Activated CD4-positive, alpha-beta T cell treated with anti-CD3 and anti-CD28 coated beads, Interleukin-2, amount 50 U/mL, for 16 hours (primary cell): ENCODE results near the gene CALCOCO2.
A peak's percentile ranks its signal among the peaks of the same experiment; 100 is the strongest.
"Not testable (repeated sequence)": the region's sequence is repeated elsewhere in the genome, so short reads cannot be mapped to it uniquely, and the experiment has no call there.

Source experiments
- DNase-seq: peaks from one replicate; pipeline ENCODE4 v3.0.0-alpha.2; 2020

Gene CALCOCO2, protein sequence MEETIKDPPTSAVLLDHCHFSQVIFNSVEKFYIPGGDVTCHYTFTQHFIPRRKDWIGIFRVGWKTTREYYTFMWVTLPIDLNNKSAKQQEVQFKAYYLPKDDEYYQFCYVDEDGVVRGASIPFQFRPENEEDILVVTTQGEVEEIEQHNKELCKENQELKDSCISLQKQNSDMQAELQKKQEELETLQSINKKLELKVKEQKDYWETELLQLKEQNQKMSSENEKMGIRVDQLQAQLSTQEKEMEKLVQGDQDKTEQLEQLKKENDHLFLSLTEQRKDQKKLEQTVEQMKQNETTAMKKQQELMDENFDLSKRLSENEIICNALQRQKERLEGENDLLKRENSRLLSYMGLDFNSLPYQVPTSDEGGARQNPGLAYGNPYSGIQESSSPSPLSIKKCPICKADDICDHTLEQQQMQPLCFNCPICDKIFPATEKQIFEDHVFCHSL

DNA sequence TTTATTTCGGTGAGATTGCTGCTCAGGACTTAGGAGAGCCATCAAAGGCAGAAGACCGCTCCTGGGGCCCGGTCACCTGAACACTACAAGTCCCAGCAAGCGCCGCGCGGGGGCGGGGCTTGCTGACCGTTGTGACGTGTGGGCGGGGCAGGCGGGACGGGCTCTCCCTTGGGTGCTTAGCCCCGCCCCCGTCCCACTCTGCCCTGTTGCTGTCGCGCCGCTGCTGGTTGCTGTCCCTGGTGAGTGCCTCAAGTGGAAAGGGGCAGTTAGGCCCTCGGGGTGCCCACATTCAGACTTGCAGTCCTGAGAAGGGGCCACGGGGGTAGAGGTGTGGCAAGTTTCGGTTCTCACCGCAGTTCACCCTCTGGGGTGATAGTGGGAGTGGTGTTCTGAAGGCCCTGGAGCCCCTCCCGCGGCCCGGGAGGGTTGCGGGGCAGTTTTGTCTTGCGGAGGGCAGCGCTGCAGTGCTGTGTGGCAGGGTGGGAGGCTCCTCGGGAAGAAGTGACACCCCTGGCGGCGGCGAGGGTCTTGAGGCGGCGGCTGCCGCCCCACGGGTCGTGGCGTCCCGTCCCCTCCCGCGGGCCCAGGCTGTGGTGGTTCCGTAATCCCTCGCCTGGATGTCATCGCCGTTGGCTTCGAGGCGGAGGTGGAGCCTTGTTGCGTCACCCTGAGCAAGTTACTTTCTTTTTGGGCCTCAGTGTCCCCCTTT lies at the start of gene CALCOCO2:
TSS of gene CALCOCO2 (plus strand) at position 196 of the 709 bp plus-strand sequence. CDS start 10,673 bp downstream, outside the sequence.
- peak; percentile 92 for DNase-seq

DNA sequence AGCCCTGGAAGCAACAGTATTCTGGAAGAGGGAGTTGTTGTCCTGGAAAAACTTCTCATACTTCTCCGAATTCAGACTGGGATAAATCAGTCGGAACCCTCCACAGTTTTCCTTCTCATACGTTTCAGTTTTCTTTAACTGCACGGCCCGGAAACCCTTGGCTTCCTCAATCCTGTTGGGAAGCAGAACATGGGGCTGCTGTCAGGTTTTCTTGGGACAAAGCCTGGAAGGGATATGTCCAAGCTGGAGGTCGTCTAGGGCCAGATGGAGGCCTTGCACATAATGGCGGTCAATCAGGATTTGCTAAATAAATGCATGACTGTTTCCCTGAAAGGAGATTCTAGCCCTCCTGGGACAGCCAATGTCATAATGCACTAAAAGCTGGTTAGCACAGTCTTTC lies 43.0 kb upstream of the CALCOCO2 start:
- DNase-seq: no peak

DNA sequence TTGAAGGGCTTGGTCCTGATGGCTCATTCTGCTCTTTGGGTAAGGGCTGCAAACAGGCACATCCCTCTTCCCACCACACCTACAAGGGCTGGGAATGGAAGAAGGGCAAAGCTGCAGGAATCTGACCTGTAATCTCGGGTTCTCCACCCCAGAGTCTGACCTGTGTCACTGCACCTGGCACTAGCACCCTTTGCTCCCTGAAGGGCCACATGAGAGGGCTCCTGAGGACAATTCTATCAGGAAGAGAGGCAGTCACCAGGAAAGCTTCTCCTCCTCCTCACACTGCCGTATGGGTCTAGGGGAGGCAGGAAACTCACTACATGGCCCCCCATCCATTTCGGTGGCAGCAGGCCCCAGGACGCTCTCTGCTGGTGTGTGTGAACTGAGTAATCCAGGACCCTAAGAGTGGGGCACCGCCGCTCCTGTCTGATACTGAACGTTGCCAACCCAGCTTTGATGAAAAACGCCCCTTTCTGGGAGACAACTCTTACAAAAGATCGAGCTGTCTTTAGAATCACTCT lies 40.2 kb upstream of the CALCOCO2 start:
- no peak for DNase-seq

DNA sequence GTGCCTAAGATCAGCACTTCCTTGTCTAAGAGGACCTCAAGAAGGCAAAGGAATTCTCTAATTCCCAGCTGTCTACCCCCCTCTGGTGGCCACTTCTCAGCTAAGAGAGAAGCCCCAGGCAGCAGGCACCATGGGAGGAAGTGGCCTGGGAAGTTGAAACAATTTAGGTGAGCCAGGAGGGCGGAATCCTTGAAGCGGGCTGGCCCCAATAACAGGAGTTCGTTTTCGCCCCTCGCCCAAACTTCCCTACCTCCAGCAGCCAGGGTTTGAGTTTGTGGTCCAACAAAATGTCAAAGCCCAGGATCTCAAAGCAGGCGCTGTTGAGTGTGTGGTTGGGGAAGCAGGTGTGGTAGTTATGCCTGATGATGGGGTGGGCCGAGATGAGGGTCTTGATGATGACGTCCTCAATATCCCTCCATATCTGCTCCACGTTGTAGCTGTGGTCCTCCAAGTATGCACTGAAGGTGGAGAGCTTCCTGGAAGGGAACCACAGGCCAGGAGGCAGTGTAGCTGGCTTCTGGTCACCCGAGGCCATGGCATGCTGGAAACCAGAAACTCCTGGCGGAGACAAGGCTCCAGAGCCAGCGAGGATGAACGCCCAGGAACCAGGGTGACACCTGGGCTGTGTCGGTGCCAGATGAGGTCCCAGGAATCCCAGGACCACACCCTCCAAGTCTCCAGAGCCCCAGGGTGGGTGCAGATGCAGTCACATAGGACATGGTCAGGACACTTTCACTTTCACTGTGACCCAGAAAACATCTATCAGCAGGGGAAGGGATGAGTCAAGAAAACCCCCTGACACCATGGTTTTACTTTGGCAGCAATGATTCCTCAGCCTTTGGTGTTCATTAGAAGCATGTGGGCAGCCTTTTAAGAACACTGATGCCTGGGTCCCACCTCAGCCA lies 39.5 kb upstream of the CALCOCO2 start:
- peak; percentile 62 for DNase-seq

DNA sequence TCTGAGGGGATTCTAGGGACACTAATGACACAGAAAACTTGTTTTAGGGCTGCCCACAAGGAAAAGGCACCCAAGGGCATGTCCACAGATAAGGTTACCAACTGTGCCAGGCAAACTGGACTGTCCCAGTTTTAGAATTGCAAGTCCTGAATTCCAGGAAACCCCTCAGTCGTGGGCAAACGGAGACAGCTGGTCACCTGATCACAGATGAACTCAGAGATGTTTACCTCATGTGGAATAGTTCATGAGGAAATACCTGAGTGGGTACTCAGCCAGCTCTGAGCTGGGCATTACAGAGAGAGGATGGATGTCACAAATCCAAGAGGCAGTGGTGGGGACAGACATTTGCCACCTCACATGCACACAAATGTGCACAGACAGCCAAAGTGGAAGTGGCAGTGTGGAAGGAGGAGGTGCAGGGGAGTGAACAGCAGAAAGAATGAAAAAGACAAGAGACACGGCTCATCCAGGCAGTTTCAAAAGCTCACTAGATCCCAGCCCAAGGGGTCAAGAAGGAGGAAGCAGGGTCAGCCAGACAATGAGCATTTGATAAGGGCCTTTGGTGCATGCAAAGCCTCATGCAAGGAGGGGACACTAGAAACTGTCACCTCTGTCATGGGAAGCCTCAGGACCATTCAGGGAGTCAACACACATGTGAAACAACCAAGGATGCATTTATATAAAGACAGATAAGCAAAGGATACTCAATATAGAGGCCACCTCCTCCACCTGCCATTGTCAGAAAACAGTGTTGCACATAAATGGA lies 38.6 kb upstream of the CALCOCO2 start:
- DNase-seq: no peak

DNA sequence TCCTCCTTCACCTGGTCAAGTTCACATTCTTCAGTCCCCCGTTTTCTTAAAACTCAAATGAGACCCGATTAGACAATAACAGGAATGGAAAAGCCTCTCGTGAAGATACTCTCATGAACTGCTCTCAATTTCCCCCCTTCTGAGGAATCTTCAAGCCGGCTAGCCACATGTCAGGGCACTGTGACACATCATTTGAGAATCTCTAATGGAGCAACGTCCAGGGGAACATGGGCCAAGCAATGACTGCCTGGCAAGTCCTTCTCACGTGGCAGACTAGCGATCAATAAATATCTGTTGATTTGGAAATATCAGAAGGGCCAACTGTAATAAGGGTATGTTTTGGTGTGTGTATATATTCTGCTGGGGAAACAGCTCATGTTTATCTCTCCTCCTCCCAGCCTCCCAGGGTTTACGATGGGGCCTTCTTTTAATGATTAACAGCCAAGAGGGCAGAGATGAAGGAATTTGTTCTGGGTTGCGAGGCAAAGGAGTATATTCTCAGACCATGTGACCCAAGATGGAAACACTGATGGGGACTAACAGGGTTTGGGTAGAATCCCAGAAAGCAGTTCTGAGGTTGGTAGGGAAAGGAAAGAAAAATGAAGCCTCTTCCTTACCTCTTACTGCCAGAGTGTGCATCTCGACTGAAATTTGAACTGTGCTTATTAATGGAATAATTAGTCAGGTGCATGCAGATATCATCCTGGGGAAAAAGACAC lies 35.2 kb upstream of the CALCOCO2 start:
- no peak for DNase-seq

DNA sequence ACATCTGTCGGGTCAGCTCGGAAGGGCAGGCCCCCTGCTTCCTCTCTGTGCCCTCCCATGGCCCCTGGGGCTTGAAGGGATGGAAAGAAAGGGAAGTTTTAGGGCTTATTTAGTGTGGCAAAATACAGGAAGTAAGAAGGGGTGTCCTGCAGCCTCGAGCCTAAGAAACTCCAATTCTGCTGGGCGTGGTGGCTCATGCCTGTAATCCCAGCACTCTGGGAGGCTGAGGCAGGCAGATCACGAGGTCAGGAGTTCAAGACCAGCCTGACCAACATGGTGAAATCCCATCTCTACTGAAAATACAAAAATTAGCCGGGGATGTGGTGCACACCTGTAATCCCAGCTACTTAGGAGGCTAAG lies 34.7 kb upstream of the CALCOCO2 start:
- not testable (repeated sequence) for DNase-seq

DNA sequence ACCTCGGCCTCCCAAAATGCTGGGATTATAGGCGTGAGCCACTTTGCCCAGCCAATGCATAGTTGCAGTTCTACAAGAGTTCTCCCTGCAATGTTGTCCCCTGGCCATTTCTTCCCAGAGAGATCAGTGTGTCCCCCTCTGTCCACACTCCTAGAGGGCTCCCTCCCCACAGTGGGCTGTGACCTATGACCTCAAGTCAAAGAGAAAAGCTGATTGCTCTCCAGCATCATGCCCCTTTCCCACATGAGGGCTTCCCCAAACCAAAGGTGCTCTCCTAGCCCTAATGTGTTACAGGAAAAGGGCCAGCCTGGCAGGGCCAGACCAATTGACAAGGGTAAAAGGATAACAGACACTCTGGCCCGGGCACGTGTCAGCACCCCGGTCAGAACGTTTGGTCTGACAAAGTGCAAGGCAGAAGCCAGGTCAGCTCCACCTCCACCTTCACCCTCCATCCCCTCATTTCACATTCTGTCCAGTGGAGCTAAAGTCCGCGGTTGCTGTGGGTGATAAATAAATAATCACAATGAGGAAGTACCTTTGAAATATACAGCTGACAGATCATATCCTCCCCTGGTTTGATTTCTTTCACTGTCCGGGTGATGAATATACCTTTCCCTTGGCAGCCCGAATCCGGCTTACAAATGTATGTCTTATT lies 31.6 kb upstream of the CALCOCO2 start:
- DNase-seq: no peak

DNA sequence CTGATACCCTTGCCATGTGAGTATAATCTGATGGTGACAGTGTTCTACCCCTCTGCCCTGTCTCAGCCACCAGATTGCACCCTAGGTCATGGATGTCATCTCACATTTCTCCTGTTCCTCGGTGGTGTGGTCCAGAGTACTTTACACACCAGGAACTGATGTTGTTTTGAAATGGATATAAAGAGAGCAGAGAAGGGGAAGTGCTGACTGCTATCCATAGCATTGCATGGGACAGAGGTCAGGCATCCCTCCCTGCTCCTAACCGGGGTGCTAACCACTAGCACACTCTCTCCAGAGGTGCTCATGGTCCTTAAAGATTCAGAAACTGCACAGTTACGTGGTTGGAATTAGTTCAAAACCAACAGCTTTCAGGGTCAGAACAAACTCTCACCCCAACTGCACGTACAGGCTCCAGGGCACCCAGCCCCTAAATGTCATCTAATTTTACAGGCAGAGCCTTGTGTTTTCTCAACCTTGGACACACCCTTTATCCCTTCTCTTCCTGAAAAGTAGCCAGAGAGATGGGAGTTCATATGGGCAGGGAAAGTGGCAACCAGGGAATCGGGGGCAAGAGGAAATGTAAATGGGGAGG lies 30.1 kb upstream of the CALCOCO2 start:
- no peak for DNase-seq

DNA sequence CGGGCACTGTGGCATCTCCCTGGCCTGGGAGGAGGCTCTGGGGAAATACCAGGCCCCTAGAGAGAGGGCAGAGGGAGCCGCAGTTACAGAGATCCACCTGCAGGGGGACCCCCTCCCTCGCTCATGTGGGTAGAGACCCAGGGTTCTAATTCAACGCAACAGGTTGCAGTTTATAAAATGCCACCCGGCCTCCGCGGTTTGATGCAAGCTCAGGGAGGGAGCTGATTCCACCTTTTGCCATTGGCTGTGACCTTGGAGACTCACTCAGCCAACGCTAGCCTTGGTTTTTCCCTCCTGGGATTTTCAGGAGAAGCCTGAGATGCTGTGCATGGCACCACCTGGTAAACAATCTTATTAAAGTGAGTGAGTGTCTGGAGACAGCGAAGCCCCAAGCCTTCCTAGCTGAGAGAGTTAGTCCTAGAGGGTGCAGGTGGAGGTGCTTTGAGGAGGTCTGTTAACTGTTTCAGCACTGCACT lies 25.9 kb upstream of the CALCOCO2 start:
- DNase-seq: peak; percentile 77

DNA sequence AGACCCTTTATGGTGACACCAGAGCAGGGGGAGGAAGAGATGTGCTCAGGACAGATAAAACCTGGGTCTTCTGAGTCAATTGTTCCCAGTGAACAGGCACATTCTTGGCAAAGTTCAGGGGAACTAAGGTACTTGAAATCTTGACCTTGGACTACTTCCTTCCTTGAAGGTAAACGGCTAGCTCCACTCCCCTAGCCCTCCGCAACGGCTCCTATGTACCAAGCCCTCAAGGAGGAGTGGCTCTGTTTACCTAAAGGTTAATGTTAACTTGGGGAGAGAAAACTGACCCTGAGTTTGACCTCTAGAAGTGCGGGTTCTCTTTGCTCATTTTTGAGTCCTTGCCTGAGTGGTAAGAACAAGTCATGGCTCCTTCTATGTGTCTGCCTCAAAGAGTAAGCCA lies 21.7 kb upstream of the CALCOCO2 start:
- DNase-seq: no peak

DNA sequence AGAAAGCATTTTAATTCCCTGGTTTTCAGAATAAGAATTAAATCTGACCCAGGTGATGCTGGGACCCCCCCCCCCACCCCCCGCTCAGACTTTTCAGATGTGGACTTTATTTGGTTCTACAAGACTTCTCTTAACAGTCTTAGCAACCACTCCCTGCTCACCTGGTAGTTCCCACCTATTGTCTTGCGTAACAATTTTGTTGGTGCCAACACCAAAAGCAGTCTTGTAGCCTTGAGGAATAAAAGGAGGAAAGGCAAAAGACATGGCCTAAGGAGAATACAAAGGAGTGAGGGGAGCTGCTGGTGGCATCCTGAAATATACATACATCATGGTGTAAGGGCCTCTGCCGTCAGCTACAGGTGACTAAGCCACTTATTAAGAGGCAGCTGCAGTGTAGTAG lies 18.8 kb upstream of the CALCOCO2 start:
- DNase-seq: no peak

DNA sequence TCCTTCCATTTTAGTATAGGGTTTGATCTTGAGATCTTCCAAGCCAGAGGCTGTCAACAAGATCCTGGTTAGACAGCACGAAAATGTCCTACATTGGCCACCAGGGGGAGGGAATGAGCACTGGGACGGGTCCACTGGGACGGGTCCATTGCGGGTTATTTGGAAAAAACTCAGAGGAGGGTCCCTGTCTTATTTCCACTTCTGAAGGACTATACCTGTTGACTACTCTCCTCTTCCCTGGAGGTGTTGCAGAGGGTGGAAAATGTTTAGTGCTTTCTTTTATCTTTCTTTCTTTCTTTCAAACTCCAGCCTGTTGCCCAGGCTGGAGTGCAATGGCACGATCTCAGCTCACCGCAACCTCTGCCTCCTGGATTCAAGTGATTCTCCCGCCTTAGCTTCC lies 16.3 kb upstream of the CALCOCO2 start:
- peak; percentile 61 for DNase-seq

DNA sequence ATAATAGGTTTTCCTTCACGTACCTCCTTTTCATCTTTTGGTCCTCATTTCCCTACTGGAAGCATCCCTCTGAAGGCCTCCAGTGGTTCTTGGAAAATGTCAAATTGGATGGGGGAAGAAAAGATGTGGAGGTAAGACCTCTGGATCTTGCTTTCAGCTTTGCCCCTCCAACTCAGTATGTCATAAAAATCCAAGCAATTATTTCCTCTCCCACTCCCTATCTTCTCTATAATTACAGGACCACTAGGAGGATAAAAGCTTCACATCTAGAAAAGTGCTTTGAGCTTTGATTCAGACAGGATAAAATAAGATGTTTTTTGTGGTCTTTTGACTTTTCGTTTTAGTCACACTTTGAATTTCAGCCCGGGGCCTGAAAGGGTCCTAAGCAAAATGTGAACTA lies 15.5 kb upstream of the CALCOCO2 start:
- DNase-seq: no peak

DNA sequence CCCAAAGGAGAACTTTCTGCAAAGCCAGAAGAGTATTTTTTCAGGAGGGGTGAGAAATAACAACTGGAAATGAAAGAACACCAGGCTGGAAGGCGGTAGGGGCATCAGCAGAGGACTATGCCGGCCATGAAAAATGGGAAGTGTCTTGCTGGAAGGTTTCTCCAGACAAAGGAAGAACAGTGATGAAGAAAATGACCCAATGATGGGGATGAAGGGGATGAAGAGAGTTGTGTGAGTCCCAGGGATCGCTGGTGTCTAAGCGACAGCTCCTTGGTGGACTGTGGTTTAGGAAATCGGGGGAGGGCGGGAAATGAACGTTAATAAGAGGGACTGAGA lies 14.4 kb upstream of the CALCOCO2 start:
- DNase-seq: no peak

DNA sequence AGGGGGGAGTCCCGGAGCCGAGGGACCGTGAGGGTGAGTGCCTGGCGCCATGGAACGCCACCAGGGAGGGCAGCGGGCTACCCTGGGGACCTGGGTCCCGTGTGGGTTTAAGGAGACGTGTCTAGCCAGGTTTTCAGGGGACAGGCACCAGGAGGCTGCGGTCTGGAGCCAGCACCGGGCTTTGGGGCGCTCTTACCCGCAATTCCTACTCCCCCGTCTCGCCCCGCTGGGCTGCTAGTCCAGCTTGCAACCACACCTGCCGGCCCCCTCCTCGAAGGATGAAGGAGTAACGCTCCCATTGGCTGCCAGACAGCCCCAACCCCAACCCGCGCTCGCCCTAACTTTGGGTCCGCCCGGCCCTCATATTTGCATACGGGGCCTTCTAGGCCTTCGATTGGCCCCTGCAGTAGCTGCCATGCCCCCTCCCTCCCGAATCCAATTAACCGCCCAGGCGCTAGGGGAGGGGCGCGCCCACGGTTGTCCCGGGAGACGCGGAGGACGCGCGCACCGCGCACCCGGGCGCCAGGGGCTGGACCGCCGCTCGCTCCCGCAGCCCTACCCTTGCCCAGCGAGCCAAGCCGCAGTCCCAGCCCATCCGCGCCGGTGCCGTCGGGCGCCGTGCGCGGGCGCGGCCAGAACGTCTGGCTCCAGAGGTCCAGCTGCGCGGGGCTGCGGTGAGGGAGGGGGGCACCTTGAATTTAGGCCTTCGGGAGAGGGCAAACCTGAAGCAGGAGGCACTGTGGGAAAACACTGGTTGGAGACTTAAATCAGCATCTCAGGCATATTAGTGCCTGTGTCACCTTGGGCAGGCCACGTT lies 13.9 kb upstream of the CALCOCO2 start, which contains the start of gene TTLL6:
TSS of gene TTLL6 (minus strand) at position 456 of the 817 bp plus-strand sequence. CDS start at position 299, 157 bp downstream.
- DNase-seq: peak; percentile 59

DNA sequence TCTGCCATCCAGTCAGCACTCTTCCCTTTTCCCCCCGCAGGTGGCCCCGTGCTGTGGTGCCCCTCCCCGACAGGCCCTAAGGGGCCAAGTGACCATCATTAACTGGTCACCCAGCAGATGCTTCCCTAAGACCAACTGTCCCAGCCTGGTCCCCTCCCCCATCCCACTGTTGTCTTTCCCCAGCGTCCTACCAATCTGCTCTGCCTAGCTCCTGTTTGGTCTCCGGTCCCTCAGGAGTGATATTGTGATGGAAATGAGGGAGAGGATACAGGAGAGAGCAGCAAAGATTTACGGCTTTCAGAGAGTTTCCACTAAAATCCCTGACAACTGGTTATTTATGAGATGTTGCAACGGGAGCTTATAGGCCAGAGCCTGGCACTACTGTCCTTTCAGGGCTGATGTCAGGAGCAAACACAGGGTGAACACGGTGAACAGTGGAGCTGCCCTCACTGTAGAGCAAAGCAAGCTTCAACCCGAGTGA lies 12.4 kb upstream of the CALCOCO2 start:
- no peak for DNase-seq

DNA sequence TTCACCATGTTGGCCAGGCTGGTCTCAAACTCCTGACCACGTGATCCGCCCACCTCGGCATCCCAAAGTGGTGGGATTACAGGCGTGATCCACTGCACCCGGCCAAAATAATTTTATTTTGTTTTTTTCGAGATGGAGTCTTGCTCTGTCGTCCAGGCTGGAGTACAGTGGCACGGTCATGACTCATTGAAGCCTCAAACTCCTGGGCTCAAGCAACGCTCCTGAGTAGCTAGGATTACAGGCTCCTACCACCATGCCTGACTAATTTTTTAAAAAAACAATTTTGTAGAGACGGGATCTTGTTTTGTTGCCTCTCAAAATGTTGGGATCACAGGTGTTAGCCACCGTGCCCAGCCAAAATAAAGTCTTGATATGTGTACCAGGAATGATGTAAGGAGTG lies 11.4 kb upstream of the CALCOCO2 start:
- no peak for DNase-seq

DNA sequence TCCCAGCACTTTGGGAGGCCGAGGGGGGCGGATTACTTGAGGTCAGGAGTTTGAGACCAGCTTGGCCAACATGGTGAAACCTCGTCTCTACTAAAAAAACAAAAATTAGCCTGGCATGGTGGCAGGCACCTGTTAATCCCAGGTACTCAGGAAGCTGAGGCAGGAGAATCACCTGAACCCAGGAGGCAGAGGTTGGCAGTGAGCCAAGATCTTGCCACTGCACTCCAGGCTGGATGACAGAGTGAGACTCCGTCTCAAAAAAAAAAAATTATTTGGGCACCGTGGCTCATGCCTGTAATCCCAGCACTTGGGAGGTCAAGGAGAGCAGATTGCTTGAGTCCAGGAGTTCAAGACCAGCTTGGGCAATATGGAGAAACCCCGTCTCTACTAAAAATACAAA lies 9.9 kb upstream of the CALCOCO2 start:
- DNase-seq: not testable (repeated sequence)
